ENCODE results near the gene SMIM20. TPM values are rescaled to one million over a fixed set of nuclear protein-coding genes. Genes with fewer than 3 reads are reported as not detected.
"Not testable (repeated sequence)": the region's sequence is repeated elsewhere in the genome, so short reads cannot be mapped to it uniquely, and the experiment has no call there.

Gene SMIM20
- total and polyA plus RNA-seq, 12 donors: 22.9 to 80.5 (median 40.6) TPM

GRCh38 chr4:25901030-25901430 lies 13.0 kb upstream of the SMIM20 start:
- H3K4me3 ChIP-seq: no peak overlapping the region

GRCh38 chr4:25903900-25904747 lies 9.9 kb upstream of the SMIM20 start:
- H3K27ac ChIP-seq: no peak overlapping the region
- no peak for DNase-seq
- 74 to 80% (median 78%) methylated on average over 8 of the region's 8 CpGs for WGBS, 4 donors

More at GRCh38 chr4:25901030-25901430, 13.0 kb upstream of the SMIM20 start:
- no peaks in the 10 kb centered on the region for H3K4me1 ChIP-seq (replicated peaks in 1 of 2)
- H3K36me3 ChIP-seq (replicated peaks in 1 of 2): no peaks in the 10 kb centered on the region
- intact Hi-C loops (cut with DNase I): no loop called here
- no peak overlapping the region for H3K27ac ChIP-seq
- no peaks in the 10 kb centered on the region for H3K27me3 ChIP-seq
- DNase-seq: no peak
- H3K9me3 ChIP-seq (replicated peaks in 1 of 3): no peaks in the 10 kb centered on the region
- WGBS, 4 donors: 87 to 92% (median 90%) methylated on average over 8 to 10 of the region's 10 CpGs
- TF ChIP-seq POLR2A (IDR thresholded peaks at IDR 0.05): no peak
- no peak for TF ChIP-seq CTCF (IDR thresholded peaks at IDR 0.05)

GRCh38 chr4:25904748-25905082 lies 9.3 kb upstream of the SMIM20 start:
- H3K27me3 ChIP-seq: peaks cover 2% of the 10 kb centered on the region
- TF ChIP-seq CTCF (IDR thresholded peaks at IDR 0.05): no peak
- no peak for TF ChIP-seq POLR2A (IDR thresholded peaks at IDR 0.05)
- intact Hi-C loops (cut with DNase I): no loop called here
- no peaks in the 10 kb centered on the region for H3K9me3 ChIP-seq (replicated peaks in 1 of 3)
- H3K4me1 ChIP-seq (replicated peaks in 1 of 2): no peaks in the 10 kb centered on the region
- no peak overlapping the region for H3K4me3 ChIP-seq
- H3K27ac ChIP-seq: no peak overlapping the region
- 80 to 92% (median 89%) methylated on average over 3 of the region's 3 CpGs for WGBS, 4 donors
- no peaks in the 10 kb centered on the region for H3K36me3 ChIP-seq (replicated peaks in 1 of 2)
- DNase-seq: no peak

More at GRCh38 chr4:25903900-25904747, 9.9 kb upstream of the SMIM20 start:
- intact Hi-C loops (cut with DNase I): no loop called here
- H3K4me1 ChIP-seq (replicated peaks in 1 of 2): no peaks in the 10 kb centered on the region
- no peak for TF ChIP-seq CTCF (IDR thresholded peaks at IDR 0.05)
- TF ChIP-seq POLR2A (IDR thresholded peaks at IDR 0.05): no peak
- no peak overlapping the region for H3K4me3 ChIP-seq
- no peaks in the 10 kb centered on the region for H3K9me3 ChIP-seq (replicated peaks in 1 of 3)
- H3K27me3 ChIP-seq: peaks cover 2% of the 10 kb centered on the region
- H3K36me3 ChIP-seq (replicated peaks in 1 of 2): no peaks in the 10 kb centered on the region

- no peak for TF ChIP-seq CTCF (IDR thresholded peaks at IDR 0.05)
- TF ChIP-seq POLR2A (IDR thresholded peaks at IDR 0.05): no peak
- H3K27ac ChIP-seq: no peak overlapping the region
- H3K27me3 ChIP-seq: peaks cover 2% of the 10 kb centered on the region
- intact Hi-C loops (cut with DNase I): no loop called here
- no peaks in the 10 kb centered on the region for H3K9me3 ChIP-seq (replicated peaks in 1 of 3)
- H3K4me3 ChIP-seq: no peak overlapping the region
- no peak for DNase-seq
- H3K36me3 ChIP-seq (replicated peaks in 1 of 2): no peaks in the 10 kb centered on the region
- H3K4me1 ChIP-seq (replicated peaks in 1 of 2): no peaks in the 10 kb centered on the region
- WGBS, 4 donors: 89 to 98% (median 91%) methylated on average over 4 of the region's 4 CpGs
These were observed 8.6 kb upstream of the SMIM20 start for GRCh38 chr4:25905371-25905770.

- H3K4me3 ChIP-seq; DNase-seq; H3K27me3 ChIP-seq; H3K27ac ChIP-seq; intact Hi-C loops (cut with DNase I); H3K9me3 ChIP-seq (replicated peaks in 1 of 3); H3K36me3 ChIP-seq (replicated peaks in 1 of 2); H3K4me1 ChIP-seq (replicated peaks in 1 of 2): not testable (repeated sequence)
- 92 to 96% (median 94%) methylated on average over 11 of the region's 11 CpGs for WGBS, 4 donors
These were observed 7.9 kb upstream of the SMIM20 start for GRCh38 chr4:25906113-25906512.

Measured in adrenal gland (tissue), 12 donors.